SK-N-SH (cell line): ENCODE data around the gene ACER3. TPM values are rescaled to one million over a fixed set of nuclear protein-coding genes. Genes with fewer than 3 reads are reported as not detected.
"Not testable (repeated sequence)": the region's sequence is repeated elsewhere in the genome, so short reads cannot be mapped to it uniquely, and the experiment has no call there.

Experiments used
- CTCF ChIA-PET: fragments of 300-600, 350-600 bp; formaldehyde crosslinking; extraction: SDS; loops from one replicate; lab custom pipeline; 2021; lab: Yijun Ruan, JAX
- POLR2A ChIA-PET: fragments of 350-600 bp; sonication (Branson Sonifier 250); formaldehyde crosslinking; extraction: SDS; loops from one replicate; lab custom pipeline; 2020; ENCODE audit warnings: antibody characterized with exemption, inconsistent platforms; lab: Yijun Ruan, JAX
- DNase-seq: peaks from one replicate; pipeline ENCODE4 v3.0.0; 2012
- H2AFZ ChIP-seq: fragments of 200-600 bp; sonication (generic); 2 replicates; pipeline ENCODE4 v1.8.1; 2016; ENCODE audit warnings: antibody characterized with exemption, mild to moderate bottlenecking, low read depth
- H3F3A ChIP-seq: fragments of 200-600 bp; sonication (generic); replicated peaks from 2 replicates; pipeline ENCODE3; 2016; ENCODE audit warnings: antibody characterized with exemption, mild to moderate bottlenecking; ENCODE audit not compliant: insufficient read depth
- H3K27ac ChIP-seq, 2 experiments: fragments of 200-500 bp in 1 of 2; fragments of 200-600 bp in 1 of 2; sonication (Bioruptor generic) in 1 of 2; sonication (generic), shearing (Covaris generic) in 1 of 2; 2 replicates each; pipeline versions ENCODE4 v1.5.1 to v1.6.1; 2014 to 2016; ENCODE audit warnings: low read depth in 2 of 2, inconsistent platforms in 1 of 2, low read length in 1 of 2, mild to moderate bottlenecking in 1 of 2, mixed read lengths in 1 of 2
- H3K27me3 ChIP-seq: fragments of 200-600 bp; sonication (generic), shearing (Covaris generic); 2 replicates; pipeline ENCODE4 v1.6.1; 2016; ENCODE audit warnings: mixed run types; ENCODE audit not compliant: insufficient read depth
- H3K36me3 ChIP-seq, 2 experiments: fragments of 200-500 bp in 1 of 2; fragments of 200-600 bp in 1 of 2; sonication (Bioruptor generic) in 1 of 2; sonication (generic) in 1 of 2; replicated peaks in 1 of 2; 2 replicates each; pipeline versions ENCODE3 to v1.5.1; 2014 to 2016; ENCODE audit warnings: low read length in 1 of 2, mild to moderate bottlenecking in 1 of 2; ENCODE audit not compliant: insufficient read depth in 2 of 2, control insufficient read depth in 1 of 2
- H3K4me1 ChIP-seq, 2 experiments: fragments of 200-500 bp in 1 of 2; fragments of 200-600 bp in 1 of 2; sonication (Bioruptor generic) in 1 of 2; sonication (generic), shearing (Covaris generic) in 1 of 2; 2 replicates each; pipeline versions ENCODE4 v1.5.1 to v1.6.1; 2014 to 2016; ENCODE audit warnings: low read depth in 1 of 2, low read length in 1 of 2, mixed run types in 1 of 2; ENCODE audit not compliant: insufficient read depth in 2 of 2, control insufficient read depth in 1 of 2
- H3K4me2 ChIP-seq: fragments of 200-600 bp; sonication (generic), shearing (Covaris generic); 2 replicates; pipeline ENCODE4 v1.6.1; 2017; ENCODE audit warnings: mixed run types
- H3K4me3 ChIP-seq, 2 experiments: fragments of 200-500 bp in 1 of 2; fragments of 200-600 bp in 1 of 2; sonication (Bioruptor generic) in 1 of 2; sonication (generic), shearing (Covaris generic) in 1 of 2; 2 replicates each; pipeline versions ENCODE4 v1.5.1 to v1.8.1; 2014 to 2016; ENCODE audit warnings: low read depth in 2 of 2, inconsistent platforms in 1 of 2, low read length in 1 of 2, mild to moderate bottlenecking in 1 of 2, mixed read lengths in 1 of 2, moderate library complexity in 1 of 2
- H3K79me2 ChIP-seq: fragments of 200-600 bp; sonication (generic); 2 replicates; pipeline ENCODE4 v1.8.1; 2017; ENCODE audit warnings: mild to moderate bottlenecking; ENCODE audit not compliant: insufficient read depth
- H3K9ac ChIP-seq: fragments of 200-600 bp; sonication (generic); 2 replicates; pipeline ENCODE4 v1.6.1; 2017; ENCODE audit warnings: mixed run types
- H3K9me2 ChIP-seq: fragments of 200-600 bp; sonication (generic); 2 replicates; pipeline ENCODE4 v1.6.1; 2017; ENCODE audit warnings: mixed run types
- H3K9me3 ChIP-seq: fragments of 200-600 bp; sonication (generic); 2 replicates; pipeline ENCODE4 v1.6.1; 2017; ENCODE audit warnings: mixed run types, mild to moderate bottlenecking, moderate library complexity
- H4K20me1 ChIP-seq: fragments of 200-600 bp; sonication (generic); 2 replicates; pipeline ENCODE4 v1.6.1; 2017; ENCODE audit warnings: mild to moderate bottlenecking, mixed run types; ENCODE audit not compliant: insufficient read depth
- CHD2 ChIP-seq: fragments of 150-350 bp; IDR thresholded peaks from 2 replicates; pipeline ENCODE4 v1.6.1; 2018; ENCODE audit warnings: low read length; ENCODE audit not compliant: partially characterized antibody
- ELF1 ChIP-seq: IDR thresholded peaks from 2 replicates; pipeline ENCODE4 v1.4.0; 2012
- EP300 ChIP-seq, 2 experiments: IDR thresholded peaks; 2 replicates each; pipeline versions ENCODE4 v1.4.0 to v1.6.1; 2012; ENCODE audit warnings: borderline replicate concordance in 1 of 2, low read depth in 1 of 2, low read length in 1 of 2
- EZH2phosphoT487 ChIP-seq: fragments of 200-600 bp; sonication (generic); IDR thresholded peaks from 2 replicates; pipeline ENCODE4 v1.6.1; 2017; ENCODE audit warnings: low read depth, mixed run types, mild to moderate bottlenecking, antibody characterized with exemption, moderate library complexity, borderline replicate concordance
- FOXJ3 ChIP-seq: sonication (generic); formaldehyde crosslinking; IDR thresholded peaks from 2 replicates; pipeline ENCODE4 v1.5.1; 2020; ENCODE audit warnings: mild to moderate bottlenecking, missing genetic modification reagents
- GABPA ChIP-seq: IDR thresholded peaks from 2 replicates; pipeline ENCODE4 v1.4.0; 2012; ENCODE audit warnings: low read depth, mild to moderate bottlenecking
- JUND ChIP-seq: IDR thresholded peaks from 2 replicates; pipeline ENCODE4 v1.4.0; 2012
- MEF2A ChIP-seq: IDR thresholded peaks from 2 replicates; pipeline ENCODE4 v1.4.0; 2012; ENCODE audit warnings: low read depth, borderline replicate concordance
- MXI1 ChIP-seq: IDR thresholded peaks from 2 replicates; pipeline ENCODE4 v1.6.1; 2012; ENCODE audit warnings: mild to moderate bottlenecking, low read depth, low read length, improper control_type of control experiment
- NFIC ChIP-seq: IDR thresholded peaks from 2 replicates; pipeline ENCODE4 v1.4.0; 2012; ENCODE audit warnings: borderline replicate concordance
- RAD21 ChIP-seq: IDR thresholded peaks from 2 replicates; pipeline ENCODE4 v1.6.1; 2012; ENCODE audit warnings: mild to moderate bottlenecking, low read length
- REST ChIP-seq: IDR thresholded peaks from 2 replicates; pipeline ENCODE4 v1.6.1; 2012; ENCODE audit warnings: mild to moderate bottlenecking, low read depth, low read length, moderate library complexity
- RFX5 ChIP-seq: IDR thresholded peaks from 2 replicates; pipeline ENCODE4 v1.6.1; 2012; ENCODE audit warnings: mild to moderate bottlenecking, improper control_type of control experiment, low read length
- SIN3A ChIP-seq: IDR thresholded peaks from 2 replicates; pipeline ENCODE4 v1.6.1; 2012; ENCODE audit warnings: low read depth, mild to moderate bottlenecking, low read length, moderate library complexity, borderline replicate concordance
- TAF1 ChIP-seq: IDR thresholded peaks from 2 replicates; pipeline ENCODE4 v1.6.1; 2012; ENCODE audit warnings: low read depth, mild to moderate bottlenecking, low read length, moderate library complexity, borderline replicate concordance
- TCF12 ChIP-seq: IDR thresholded peaks from 2 replicates; pipeline ENCODE4 v1.4.0; 2012
- USF2 ChIP-seq: fragments of 150-350 bp; IDR thresholded peaks from 2 replicates; pipeline ENCODE4 v1.6.1; 2017; ENCODE audit warnings: antibody characterized with exemption, low read length, low read depth, borderline replicate concordance
- ZBTB33 ChIP-seq: IDR thresholded peaks from 2 replicates; pipeline ENCODE4 v1.4.0; 2012; ENCODE audit warnings: low read depth, borderline replicate concordance
- WGBS: methylation state at CpG from one replicate; pipeline ENCODE4 v1.1.6; 2017; ENCODE audit warnings: low lambda C conversion rate; 5-methylcytosine and 5-hydroxymethylcytosine counted together
- polyA plus RNA-seq, 3 experiments: library from polyadenylated mRNA; depleted of rRNA; stranded (reverse); fragments of >200 nt; gene quantifications; 2 replicates each; pipeline ENCODE4 v1.2.3, GENCODE V29; 2012

Gene ACER3
- polyA plus RNA-seq, 1 of the 3 experiments (the other 2 are of a cell fraction) = 5.4 TPM

- no peak overlapping the region for H2AFZ ChIP-seq
- H3K36me3 ChIP-seq = no peaks in the 10 kb centered on the region
- H3K4me3 ChIP-seq = no peak overlapping the region
- no peaks in the 10 kb centered on the region for H3K79me2 ChIP-seq
- no peaks in the 10 kb centered on the region for H3K9me2 ChIP-seq
- no peak overlapping the region for H3K4me2 ChIP-seq
- no peaks in the 10 kb centered on the region for H4K20me1 ChIP-seq
- WGBS = 75% methylated on average over 2 of the region's 2 CpGs
- no peak for DNase-seq
- H3F3A ChIP-seq = no peaks in the 10 kb centered on the region
- CTCF ChIA-PET = interaction anchor here (0.9 to 15.9 kb wide), 3 partner anchors 80 to 105 kb away, joined by 3 to 216 read pairs (median 4); no protein-coding TSS in a partner anchor
- no peak overlapping the region for H3K27ac ChIP-seq
- peaks cover 14% of the 10 kb centered on the region; the same call in 1 of the 2 replicates for H3K9me3 ChIP-seq
- H3K4me1 ChIP-seq = no peaks in the 10 kb centered on the region; a peak in 1 of 4 replicates
- TF ChIP-seq ZBTB33 = no peak
- no peak for TF ChIP-seq JUND
- no peak for TF ChIP-seq NFIC
- no peak for TF ChIP-seq TAF1
- no peak for TF ChIP-seq FOXJ3
- TF ChIP-seq RFX5 = no peak
- TF ChIP-seq GABPA = no peak
- TF ChIP-seq REST = no peak
- no peak for TF ChIP-seq MXI1
- TF ChIP-seq EZH2phosphoT487 = no peak
- TF ChIP-seq TCF12 = no peak
- TF ChIP-seq USF2 = no peak
- TF ChIP-seq MEF2A = no peak
- no peak for TF ChIP-seq SIN3A
- no peak for TF ChIP-seq EP300 (IDR thresholded peaks at IDR 0.05; ENCODE audit: borderline replicate concordance in 1 of 2, low read depth in 1 of 2, low read length in 1 of 2)
- no peak for TF ChIP-seq CHD2
- TF ChIP-seq RAD21 = no peak
- no peak for TF ChIP-seq ELF1
- TF ChIP-seq, all 33 proteins: peak for 0
- Histone ChIP-seq H3K9ac (no peak overlapping the region), H3K27me3 (no peaks in the 10 kb centered on the region)
- POLR2A ChIA-PET = no interaction called here
These were observed 46.3 kb upstream of the ACER3 start for GRCh38 chr11:76814414-76814813.

GRCh38 chr11:76815678-76816077 is 45.0 kb upstream of the ACER3 start:
- peaks cover 14% of the 10 kb centered on the region; the same call in 1 of the 2 replicates for H3K9me3 ChIP-seq
- POLR2A ChIA-PET, H4K20me1 ChIP-seq, H3K4me1 ChIP-seq, H3F3A ChIP-seq, H3K79me2 ChIP-seq, H3K9me2 ChIP-seq, H3K27ac ChIP-seq, DNase-seq, H3K4me3 ChIP-seq, H3K4me2 ChIP-seq, H3K27me3 ChIP-seq, H2AFZ ChIP-seq, H3K36me3 ChIP-seq, H3K9ac ChIP-seq: not testable (repeated sequence)
- CTCF ChIA-PET = interaction anchor here (0.6 to 15.9 kb wide), 3 partner anchors 8 to 104 kb away, joined by 3 to 216 read pairs (median 3); no protein-coding TSS in a partner anchor
- WGBS = 46% methylated on average over 7 of the region's 7 CpGs
